A673 (cell line): ENCODE data around the gene FBLN5. TPM values are rescaled to one million over a fixed set of nuclear protein-coding genes. Genes with fewer than 3 reads are reported as not detected.

Source experiments
- BruUV-seq: library from RNA; stranded (reverse); fragments of 400-500 nt; replicated peaks from 2 replicates; lab custom pipeline; 2021; lab: Mats Ljungman, UMichigan
- CTCF ChIA-PET: fragments of 300-600 bp; sonication (Branson Sonifier 250); formaldehyde crosslinking; loops from one replicate; lab custom pipeline; 2022; ENCODE audit warnings: antibody characterized with exemption; lab: Charles Lee
- POLR2A ChIA-PET: fragments of 300-600 bp; sonication (Branson Sonifier 250); formaldehyde crosslinking; loops from one replicate; lab custom pipeline; 2022; ENCODE audit warnings: antibody characterized with exemption; ENCODE audit not compliant: low non-redundant PET; lab: Charles Lee
- DNase-seq: peaks from one replicate; pipeline ENCODE4 v3.0.0-alpha.2; 2015; ENCODE audit warnings: low spot score
- H3K27ac ChIP-seq: fragments of 200-600 bp; sonication (generic); 2 replicates; pipeline ENCODE4 v1.5.1; 2016; ENCODE audit warnings: mixed run types, low read depth, mild to moderate bottlenecking, mixed read lengths, antibody characterized with exemption, low read length; ENCODE audit not compliant: poor library complexity, severe bottlenecking
- H3K27me3 ChIP-seq: fragments of 200-600 bp; sonication (generic); replicated peaks from 2 replicates; pipeline ENCODE4 v1.6.1; 2017; ENCODE audit warnings: mixed run types, low read depth, mild to moderate bottlenecking, mixed read lengths, antibody characterized with exemption, low read length; ENCODE audit not compliant: insufficient read depth, poor library complexity
- H3K36me3 ChIP-seq: fragments of 200-600 bp; sonication (generic); 2 replicates; pipeline ENCODE4 v1.6.1; 2016; ENCODE audit warnings: mixed run types, mild to moderate bottlenecking, mixed read lengths, antibody characterized with exemption, low read length; ENCODE audit not compliant: insufficient read depth, poor library complexity, severe bottlenecking
- H3K4me1 ChIP-seq: fragments of 200-600 bp; sonication (generic); 2 replicates; pipeline ENCODE4 v1.6.1; 2017; ENCODE audit warnings: mixed run types, mild to moderate bottlenecking, mixed read lengths, antibody characterized with exemption, low read length; ENCODE audit not compliant: insufficient read depth, poor library complexity, severe bottlenecking
- H3K4me3 ChIP-seq: fragments of 200-600 bp; sonication (generic); 2 replicates; pipeline ENCODE4 v1.5.1; 2016; ENCODE audit warnings: low read depth, mixed run types, mild to moderate bottlenecking, mixed read lengths, low read length; ENCODE audit not compliant: poor library complexity, severe bottlenecking
- H3K9me3 ChIP-seq: fragments of 200-600 bp; sonication (generic); 2 replicates; pipeline ENCODE4 v1.6.1; 2016; ENCODE audit warnings: mixed run types, low read depth, mild to moderate bottlenecking, mixed read lengths, antibody characterized with exemption, low read length; ENCODE audit not compliant: poor library complexity, severe bottlenecking
- CTCF ChIP-seq: fragments of 300-800, 200-600 bp; sonication (generic); conservative IDR thresholded peaks from 2 replicates; pipeline ENCODE4 v1.5.1; 2017; ENCODE audit warnings: low read depth, mild to moderate bottlenecking, antibody characterized with exemption, low read length, moderate library complexity, mixed read lengths
- EZH2 ChIP-seq: fragments of 200-600 bp; sonication (generic); IDR thresholded peaks from 2 replicates; pipeline ENCODE4 v1.6.1; 2017; ENCODE audit warnings: borderline replicate concordance, low read depth, mild to moderate bottlenecking, mixed read lengths, antibody characterized with exemption, low read length; ENCODE audit not compliant: poor library complexity, severe bottlenecking
- intact Hi-C: fragments of 100-400 bp; cut with micrococcal nuclease; formaldehyde crosslinking; loops from one replicate; pipeline ENCODE4 v1.10.0; 2022; ENCODE audit not compliant: unreplicated experiment
- total RNA-seq: library from RNA; stranded (reverse); gene quantifications from 2 replicates; pipeline ENCODE4 v1.2.3, GENCODE V29; 2021

FBLN5 gene
- total RNA-seq, 1 experiment from 2014 or later, result 10.7 TPM

GRCh38 chr14:91882369-91882768 is 65.1 kb downstream of the FBLN5 start:
- intact Hi-C loops, result no loop called here
- no peaks in the 10 kb centered on the region for H3K27me3 ChIP-seq
- no peaks in the 10 kb centered on the region for H3K36me3 ChIP-seq
- no peak overlapping the region for H3K27ac ChIP-seq
- no TSS peak for BruUV-seq
- ChIA-PET CTCF (no interaction called here), POLR2A (no interaction called here)
- TF ChIP-seq EZH2, result no peak
- no peaks in the 10 kb centered on the region for H3K9me3 ChIP-seq
- DNase-seq, result no peak
- H3K4me3 ChIP-seq, result no peak overlapping the region
- no peaks in the 10 kb centered on the region for H3K4me1 ChIP-seq

- no peaks in the 10 kb centered on the region for H3K4me1 ChIP-seq
- ChIA-PET CTCF (no interaction called here), POLR2A (no interaction called here)
- H3K9me3 ChIP-seq, result no peaks in the 10 kb centered on the region
- no peak for TF ChIP-seq EZH2
- TF ChIP-seq CTCF, result no peak
- BruUV-seq, result no TSS peak
- intact Hi-C loops, result no loop called here
- no peak overlapping the region for H3K4me3 ChIP-seq
- DNase-seq, result no peak
- H3K36me3 ChIP-seq, result no peaks in the 10 kb centered on the region
- H3K27ac ChIP-seq, result no peak overlapping the region
- H3K27me3 ChIP-seq, result no peaks in the 10 kb centered on the region
Observed at GRCh38 chr14:91879196-91879595, 68.3 kb downstream of the FBLN5 start.

- CTCF ChIA-PET, result no interaction called here
- intact Hi-C loops, result no loop called here
Observed at GRCh38 chr14:91878274-91878673, 69.2 kb downstream of the FBLN5 start.

More at GRCh38 chr14:91878274-91878673, 69.2 kb downstream of the FBLN5 start:
- no peak overlapping the region for H3K4me3 ChIP-seq
- DNase-seq, result no peak
- no peak for TF ChIP-seq EZH2
- TF ChIP-seq CTCF, result no peak
- H3K36me3 ChIP-seq, result no peaks in the 10 kb centered on the region
- no peaks in the 10 kb centered on the region for H3K9me3 ChIP-seq
- H3K4me1 ChIP-seq, result no peaks in the 10 kb centered on the region
- no TSS peak for BruUV-seq
- H3K27ac ChIP-seq, result no peak overlapping the region
- no peaks in the 10 kb centered on the region for H3K27me3 ChIP-seq
- POLR2A ChIA-PET, result no interaction called here
